Liver (tissue), 9 donors: ENCODE measurements around the gene ALDH1L1. TPM values are rescaled to one million over a fixed set of nuclear protein-coding genes. Genes with fewer than 3 reads are reported as not detected.
A peak's percentile ranks its signal among the peaks of the same experiment; 100 is the strongest.

Experiments used
- DNase-seq: peaks from one replicate; pipeline ENCODE4 v3.0.0-alpha.2; 2017; ENCODE audit warnings: low spot score
- H3K27ac ChIP-seq, 2 donors: one replicate each; pipeline ENCODE4 v1.7.0; 2013; ENCODE audit warnings: inconsistent platforms in 2 of 2, low read length in 2 of 2, control low read depth in 1 of 2, low read depth in 1 of 2, mild to moderate bottlenecking in 1 of 2
- H3K27me3 ChIP-seq, 4 donors: one replicate each; pipeline versions ENCODE4 v1.6.1 to v1.7.0; 2013; ENCODE audit warnings: low read length in 3 of 4, inconsistent platforms in 1 of 4, mild to moderate bottlenecking in 1 of 4, moderate library complexity in 1 of 4; ENCODE audit not compliant: control insufficient read depth in 4 of 4, insufficient read depth in 4 of 4
- H3K36me3 ChIP-seq, 4 donors: one replicate each; pipeline versions ENCODE4 v1.6.1 to v1.7.0; 2013; ENCODE audit warnings: low read length in 3 of 4, mild to moderate bottlenecking in 3 of 4, low read depth in 1 of 4, moderate library complexity in 1 of 4; ENCODE audit not compliant: control insufficient read depth in 4 of 4, insufficient read depth in 3 of 4
- H3K4me1 ChIP-seq, 4 donors: one replicate each; pipeline versions ENCODE4 v1.6.1 to v1.7.0; 2013; ENCODE audit warnings: low read length in 3 of 4, mild to moderate bottlenecking in 3 of 4, moderate library complexity in 1 of 4; ENCODE audit not compliant: control insufficient read depth in 4 of 4, insufficient read depth in 4 of 4
- H3K4me3 ChIP-seq, 3 donors: one replicate each; pipeline versions ENCODE4 v1.6.1 to v1.7.0; 2013; ENCODE audit warnings: low read length in 3 of 3, control low read depth in 1 of 3, low read depth in 1 of 3, mild to moderate bottlenecking in 1 of 3
- H3K9ac ChIP-seq, 2 donors: one replicate each; pipeline ENCODE4 v1.7.0; 2013; ENCODE audit warnings: low read length in 2 of 2, mild to moderate bottlenecking in 2 of 2, moderate library complexity in 2 of 2, control low read depth in 1 of 2, low read depth in 1 of 2
- H3K9me3 ChIP-seq, 4 donors: one replicate each; pipeline versions ENCODE4 v1.6.1 to v1.7.0; 2013; ENCODE audit warnings: low read length in 3 of 4; ENCODE audit not compliant: control insufficient read depth in 4 of 4
- EGR1 ChIP-seq, 2 donors: IDR thresholded peaks; 2 replicates each; pipeline ENCODE4 v1.6.1; 2016 to 2018; ENCODE audit warnings: antibody characterized with exemption in 2 of 2, low read depth in 2 of 2
- FOXA1 ChIP-seq: IDR thresholded peaks from 2 replicates; pipeline ENCODE4 v1.6.1; 2016; ENCODE audit warnings: antibody characterized with exemption
- FOXA2 ChIP-seq: IDR thresholded peaks from 2 replicates; pipeline ENCODE4 v1.6.1; 2016; ENCODE audit warnings: antibody characterized with exemption
- GABPA ChIP-seq, 2 donors: IDR thresholded peaks in 1 of 2; conservative IDR thresholded peaks in 1 of 2; 2 replicates each; pipeline ENCODE4 v1.6.1; 2016; ENCODE audit warnings: antibody characterized with exemption in 2 of 2, mild to moderate bottlenecking in 1 of 2, moderate library complexity in 1 of 2
- HNF4A ChIP-seq, 2 donors: conservative IDR thresholded peaks; 2 replicates each; pipeline ENCODE4 v1.6.1; 2016; ENCODE audit warnings: antibody characterized with exemption in 2 of 2, mild to moderate bottlenecking in 2 of 2
- HNF4G ChIP-seq: IDR thresholded peaks from 2 replicates; pipeline ENCODE4 v1.6.1; 2016; ENCODE audit warnings: antibody characterized with exemption
- JUND ChIP-seq, 2 donors: IDR thresholded peaks; 2 replicates each; pipeline ENCODE4 v1.6.1; 2016; ENCODE audit warnings: antibody characterized with exemption in 2 of 2
- RAD21 ChIP-seq, 2 donors: IDR thresholded peaks; 2 replicates each; pipeline ENCODE4 v1.6.1; 2016; ENCODE audit warnings: antibody characterized with exemption in 2 of 2, mild to moderate bottlenecking in 2 of 2
- RXRA ChIP-seq, 2 donors: IDR thresholded peaks; 2 replicates each; pipeline ENCODE4 v1.6.1; 2017 to 2018; ENCODE audit warnings: antibody characterized with exemption in 2 of 2, mild to moderate bottlenecking in 1 of 2
- SP1 ChIP-seq: IDR thresholded peaks from 2 replicates; pipeline ENCODE4 v1.6.1; 2018; ENCODE audit warnings: antibody characterized with exemption, mild to moderate bottlenecking
- TAF1 ChIP-seq: conservative IDR thresholded peaks from 2 replicates; pipeline ENCODE4 v1.6.1; 2016; ENCODE audit warnings: antibody characterized with exemption, mild to moderate bottlenecking
- YY1 ChIP-seq: IDR thresholded peaks from 2 replicates; pipeline ENCODE4 v1.6.1; 2016; ENCODE audit warnings: antibody characterized with exemption, mild to moderate bottlenecking
- WGBS: extraction: QIAGEN DNeasy Blood & Tissue Kit; methylation state at CpG from one replicate; pipeline ENCODE4 v1.1.7; 2013; 5-methylcytosine and 5-hydroxymethylcytosine counted together
- polyA plus RNA-seq, 2 donors: library from polyadenylated mRNA; stranded (reverse) in 1 of 2; unstranded in 1 of 2; fragments of 200-250 nt in 1 of 2; fragments of >200 nt in 1 of 2; fragmentation: Nextera tagmentation in 1 of 2; extraction: Ambion mirVana in 1 of 2; gene quantifications; one replicate each; pipeline versions ENCODE4 v1.2.1 to v1.2.3, GENCODE V29; 2013 to 2015
- total RNA-seq, 2 donors: library from RNA; depleted of rRNA; stranded (reverse); fragments of >200 nt; gene quantifications; one replicate each; pipeline ENCODE4 v1.2.3, GENCODE V29; 2014
- TF ChIP-seq, protein P1 (sequence below): IDR thresholded peaks from 2 replicates; pipeline ENCODE4 v1.6.1; 2016; ENCODE audit warnings: antibody characterized with exemption
- TF ChIP-seq, protein P2 (sequence below): fragments of 150-350 bp; IDR thresholded peaks from 2 replicates; pipeline ENCODE4 v1.5.1; 2017; ENCODE audit warnings: improper control_type of control experiment, low read depth, low read length; ENCODE audit not compliant: missing input control
- donor health status: healthy.
- donor health status: healthy.
- donor health status: healthy.
- donor health status: healthy.
- donor health status: healthy.

Gene ALDH1L1
- total and polyA plus RNA-seq, 4 donors, result 46.7 to 234 (median 147) TPM

DNA sequence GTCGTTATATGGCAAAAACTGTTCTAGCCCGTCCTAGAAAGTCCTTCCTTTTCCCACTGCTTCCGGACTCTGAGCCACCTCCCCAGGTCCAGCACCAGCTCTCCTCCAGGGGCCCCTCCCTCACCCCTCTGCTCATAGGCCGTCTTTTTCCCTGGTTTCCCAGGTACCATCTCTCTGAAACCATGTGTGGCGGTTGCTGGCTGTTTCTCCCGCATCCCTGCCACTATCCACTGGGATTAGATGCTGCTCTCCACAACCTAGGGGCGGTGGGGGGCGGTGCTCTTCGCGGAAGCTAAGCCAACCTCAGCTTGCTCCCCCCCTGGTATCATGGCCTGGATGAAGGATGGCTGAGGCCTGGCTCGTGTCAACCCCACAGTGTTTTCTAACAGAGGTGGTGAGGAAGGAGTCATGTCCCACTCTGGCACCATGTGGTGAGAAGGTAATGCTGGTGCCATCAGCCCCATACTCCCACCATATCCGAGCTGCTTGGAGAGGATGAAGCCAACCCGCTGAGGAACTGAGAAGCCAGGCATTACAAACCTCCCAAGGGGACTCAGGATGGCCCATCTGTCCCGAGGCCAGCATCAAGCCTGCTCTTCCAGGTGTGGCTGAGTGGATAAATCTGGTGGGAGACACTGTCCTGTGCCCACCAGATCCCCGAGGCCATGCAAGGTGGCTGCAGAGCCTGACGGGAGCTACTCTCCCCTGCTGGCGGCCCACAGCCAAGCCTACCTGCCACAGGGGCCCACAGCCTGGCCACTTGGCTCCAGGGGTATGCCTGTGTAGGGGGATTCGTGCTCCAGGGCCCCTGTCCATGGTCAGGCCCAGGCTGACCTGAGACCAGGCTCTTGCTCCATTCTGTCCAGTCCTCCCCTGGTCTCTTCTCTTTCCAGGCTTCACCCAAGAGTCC, 68.6 kb downstream of the ALDH1L1 start:
- no peak overlapping the region for H3K27ac ChIP-seq
- TF ChIP-seq RAD21 (IDR thresholded peaks at IDR 0.05), result no peak
- TF ChIP-seq YY1, result no peak
- no peak for TF ChIP-seq SP1
- TF ChIP-seq TAF1, result no peak
- no peak for TF ChIP-seq EGR1 (IDR thresholded peaks at IDR 0.05; ENCODE audit: low read depth in 2 of 2)
- no peak for TF ChIP-seq FOXA1
- no peak for TF ChIP-seq HNF4A (conservative IDR thresholded peaks at IDR 0.05)
- TF ChIP-seq JUND (IDR thresholded peaks at IDR 0.05), result no peak
- TF ChIP-seq, protein P1, sequence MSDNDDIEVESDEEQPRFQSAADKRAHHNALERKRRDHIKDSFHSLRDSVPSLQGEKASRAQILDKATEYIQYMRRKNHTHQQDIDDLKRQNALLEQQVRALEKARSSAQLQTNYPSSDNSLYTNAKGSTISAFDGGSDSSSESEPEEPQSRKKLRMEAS, result no peak
- TF ChIP-seq GABPA (IDR thresholded peaks at IDR 0.05 in 1 of 2, conservative IDR thresholded peaks at IDR 0.05 in 1 of 2), result no peak
- H3K4me3 ChIP-seq, result no peak overlapping the region
- H3K27me3 ChIP-seq, result no peaks in the 10 kb centered on the region
- H3K4me1 ChIP-seq, result no peaks in the 10 kb centered on the region
- no peaks in the 10 kb centered on the region for H3K9me3 ChIP-seq
- peaks cover 12 to 82% (median 60%) of the 10 kb centered on the region in 4 donors for H3K36me3 ChIP-seq
- no peak overlapping the region for H3K9ac ChIP-seq
- 92% methylated on average over 18 of the region's 18 CpGs for WGBS
- DNase-seq, result peak; percentile 31

- Histone ChIP-seq H3K36me3 (peaks cover 9 to 82% (median 60%) of the 10 kb centered on the region in 4 donors), H3K9ac (no peak overlapping the region), H3K4me1 (no peaks in the 10 kb centered on the region)
Observed at GRCh38 chr3:126111126-126111551, 69.2 kb downstream of the ALDH1L1 start.

More at GRCh38 chr3:126111126-126111551, 69.2 kb downstream of the ALDH1L1 start:
- H3K27ac ChIP-seq, result no peak overlapping the region
- H3K27me3 ChIP-seq, result no peaks in the 10 kb centered on the region
- peak; percentile 20 for DNase-seq
- H3K9me3 ChIP-seq, result no peaks in the 10 kb centered on the region
- no peak overlapping the region for H3K4me3 ChIP-seq
- TF ChIP-seq SP1 (no peak), YY1 (no peak), RAD21 (IDR thresholded peaks at IDR 0.05) (no peak), JUND (IDR thresholded peaks at IDR 0.05) (no peak), HNF4G (no peak), RXRA (IDR thresholded peaks at IDR 0.05) (no peak), FOXA2 (no peak)
- TF ChIP-seq, protein P2, sequence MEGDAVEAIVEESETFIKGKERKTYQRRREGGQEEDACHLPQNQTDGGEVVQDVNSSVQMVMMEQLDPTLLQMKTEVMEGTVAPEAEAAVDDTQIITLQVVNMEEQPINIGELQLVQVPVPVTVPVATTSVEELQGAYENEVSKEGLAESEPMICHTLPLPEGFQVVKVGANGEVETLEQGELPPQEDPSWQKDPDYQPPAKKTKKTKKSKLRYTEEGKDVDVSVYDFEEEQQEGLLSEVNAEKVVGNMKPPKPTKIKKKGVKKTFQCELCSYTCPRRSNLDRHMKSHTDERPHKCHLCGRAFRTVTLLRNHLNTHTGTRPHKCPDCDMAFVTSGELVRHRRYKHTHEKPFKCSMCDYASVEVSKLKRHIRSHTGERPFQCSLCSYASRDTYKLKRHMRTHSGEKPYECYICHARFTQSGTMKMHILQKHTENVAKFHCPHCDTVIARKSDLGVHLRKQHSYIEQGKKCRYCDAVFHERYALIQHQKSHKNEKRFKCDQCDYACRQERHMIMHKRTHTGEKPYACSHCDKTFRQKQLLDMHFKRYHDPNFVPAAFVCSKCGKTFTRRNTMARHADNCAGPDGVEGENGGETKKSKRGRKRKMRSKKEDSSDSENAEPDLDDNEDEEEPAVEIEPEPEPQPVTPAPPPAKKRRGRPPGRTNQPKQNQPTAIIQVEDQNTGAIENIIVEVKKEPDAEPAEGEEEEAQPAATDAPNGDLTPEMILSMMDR, result no peak
- TF ChIP-seq, protein P1, result no peak
- WGBS, result 93% methylated on average over 10 of the region's 10 CpGs
